K562 (cell line): Measurements from ENCODE around the gene MEIS2.

Experiments
- ARNT ChIP-seq, 2 experiments: fragments of 450-650 bp; IDR thresholded peaks; 2 replicates each; pipeline ENCODE4 v1.6.1; 2016; ENCODE audit warnings: mild to moderate bottlenecking in 1 of 2
- CHD2 ChIP-seq: IDR thresholded peaks from 2 replicates; pipeline ENCODE4 v1.6.1; 2011; ENCODE audit warnings: low read depth, low read length
- NFATC3 ChIP-seq: fragments of 450-650 bp; IDR thresholded peaks from 2 replicates; pipeline ENCODE4 v1.6.1; 2017; ENCODE audit warnings: mild to moderate bottlenecking
- NR1H2 ChIP-seq: sonication (generic); formaldehyde crosslinking; IDR thresholded peaks from 2 replicates; pipeline ENCODE4 v1.4.0; 2020; ENCODE audit warnings: mild to moderate bottlenecking, missing genetic modification reagents
- NR4A1 ChIP-seq, 2 experiments: fragments of 250-450 bp in 1 of 2; fragments of 450-650 bp in 1 of 2; sonication (Bioruptor Pico) in 1 of 2; IDR thresholded peaks; 2 replicates each; pipeline versions ENCODE4 v1.4.0 to v1.6.1; 2016 to 2020; ENCODE audit warnings: mild to moderate bottlenecking in 2 of 2, missing compliant biosample characterization in 1 of 2, missing genetic modification characterization in 1 of 2, moderate library complexity in 1 of 2
- SMC3 ChIP-seq: conservative IDR thresholded peaks from 2 replicates; pipeline ENCODE4 v1.6.1; 2011; ENCODE audit warnings: low read depth, low read length, improper control_type of control experiment; ENCODE audit not compliant: insufficient read depth
- ZBTB43 ChIP-seq: sonication (generic); formaldehyde crosslinking; IDR thresholded peaks from 2 replicates; pipeline ENCODE4 v1.8.0; 2023; ENCODE audit warnings: mild to moderate bottlenecking, missing genetic modification reagents

DNA sequence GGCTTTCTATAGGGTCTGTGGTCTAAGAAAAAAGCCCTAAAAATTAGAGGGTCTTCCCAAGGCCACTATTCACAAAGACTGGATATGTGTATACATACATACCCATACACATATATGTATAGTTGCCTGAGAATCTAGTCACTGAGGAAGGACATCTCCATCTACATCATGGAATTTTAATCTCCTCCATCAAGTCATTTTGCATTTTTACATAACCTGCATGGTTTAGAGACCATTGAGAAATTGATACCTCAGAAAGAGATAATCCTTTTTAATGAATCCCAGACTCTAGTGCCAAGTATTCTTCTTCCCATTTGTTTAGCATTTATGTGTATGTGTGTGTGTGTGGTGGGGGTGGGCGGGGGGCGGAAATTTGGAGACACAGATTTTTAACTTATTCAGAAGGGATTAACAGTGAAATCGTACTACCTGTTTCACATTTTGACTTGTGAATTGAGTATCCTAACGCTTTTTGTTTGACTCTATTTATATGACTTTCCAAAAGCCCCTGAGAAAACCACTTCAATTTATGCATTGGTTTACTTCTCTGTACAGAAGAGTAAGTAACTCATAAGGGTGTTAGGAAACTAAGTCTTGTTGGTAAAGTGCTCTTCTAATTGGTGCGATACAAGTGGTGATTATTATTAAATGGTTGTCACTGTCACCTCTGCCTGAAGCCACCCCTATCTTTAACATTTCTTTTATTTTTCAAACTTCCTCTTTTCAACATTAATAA, 166.9 kb downstream of the MEIS2 start:
- no peak for TF ChIP-seq NR4A1 (CRISPR knock-in tag; IDR thresholded peaks at IDR 0.05)
- TF ChIP-seq NR4A1 (tag; IDR thresholded peaks at IDR 0.05): no peak
- no peak for TF ChIP-seq CHD2
- TF ChIP-seq NFATC3: no peak
- no peak for TF ChIP-seq SMC3
- no peak for TF ChIP-seq ZBTB43 (CRISPR knock-in tag)
- TF ChIP-seq ARNT (IDR thresholded peaks at IDR 0.05): no peak
- TF ChIP-seq NR1H2 (CRISPR knock-in tag): no peak
